GM18498 (cell line): ENCODE results near the gene FAM20C.

Experiments used
- ATAC-seq: cut with Tn5 transposase; IDR thresholded peaks from one replicate; pipeline ENCODE4 v1.9.1; 2021; ENCODE audit warnings: mild to moderate bottlenecking, moderate library complexity; ENCODE audit not compliant: unreplicated experiment

The FAM20C gene

DNA sequence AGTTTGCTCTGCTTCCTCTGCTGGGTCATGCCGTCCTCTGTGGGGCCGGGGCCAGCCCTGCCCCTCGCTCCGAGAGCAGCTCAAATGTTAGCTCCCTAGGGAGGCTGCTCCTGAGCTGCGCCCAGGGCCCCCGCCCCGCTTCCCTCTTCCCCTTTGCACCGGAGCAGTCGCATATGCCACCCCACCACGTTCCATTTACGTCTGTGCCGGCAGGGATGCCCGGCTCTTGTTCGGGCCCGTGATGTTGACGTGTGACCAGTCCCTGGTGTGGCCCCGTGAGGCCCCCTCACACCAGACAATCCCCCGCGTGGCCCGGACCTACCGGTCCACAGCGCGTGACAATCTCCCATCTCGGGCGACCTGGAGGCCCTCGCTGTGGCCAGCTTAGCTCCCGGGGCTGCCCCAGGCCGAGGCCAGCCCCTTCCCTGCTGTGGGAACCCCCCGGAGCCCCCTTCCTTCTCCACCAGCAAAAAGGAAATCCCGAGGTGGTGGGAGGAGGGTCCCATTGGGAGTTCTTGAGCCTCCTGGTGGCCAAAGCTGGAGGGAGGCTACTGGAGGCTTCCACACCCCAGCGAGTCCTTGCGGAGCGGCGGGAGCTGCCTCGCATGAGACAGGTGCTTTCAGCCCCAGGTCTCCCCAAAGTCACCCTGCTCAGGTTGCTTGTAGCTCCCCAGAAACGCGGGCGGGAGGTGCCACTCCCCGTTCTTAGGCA lies 15.2 kb downstream of the FAM20C start:
- no peak for ATAC-seq

- no peak for ATAC-seq
Measured at GRCh38 chr7:208130-208673, 15.8 kb downstream of the FAM20C start.

- ATAC-seq: no peak
Measured at GRCh38 chr7:208816-209215, 16.4 kb downstream of the FAM20C start.

GRCh38 chr7:209416-209815 lies 17.0 kb downstream of the FAM20C start:
- no peak for ATAC-seq

DNA sequence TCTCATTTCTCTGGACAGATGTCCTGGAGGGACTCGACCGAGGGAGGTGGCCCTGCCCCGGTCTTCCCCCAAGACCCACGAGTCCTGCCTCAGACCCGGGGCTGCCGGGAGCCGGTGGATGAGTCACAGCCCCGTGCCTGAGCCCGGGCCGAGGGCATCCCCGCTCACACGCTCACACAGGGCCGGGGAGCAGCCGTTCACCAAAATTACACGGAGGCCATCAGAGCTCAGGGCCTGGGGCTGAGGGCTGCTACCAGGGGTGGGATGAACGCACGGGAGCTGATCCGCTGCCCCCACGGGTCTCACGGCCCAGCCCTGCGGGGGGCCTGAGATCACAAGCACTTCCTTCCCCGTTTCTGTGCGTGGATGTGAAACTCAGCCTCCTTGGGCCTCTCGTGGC lies 17.5 kb downstream of the FAM20C start:
- ATAC-seq: no peak

- no peak for ATAC-seq
Measured at GRCh38 chr7:210401-210925, 18.1 kb downstream of the FAM20C start.

DNA sequence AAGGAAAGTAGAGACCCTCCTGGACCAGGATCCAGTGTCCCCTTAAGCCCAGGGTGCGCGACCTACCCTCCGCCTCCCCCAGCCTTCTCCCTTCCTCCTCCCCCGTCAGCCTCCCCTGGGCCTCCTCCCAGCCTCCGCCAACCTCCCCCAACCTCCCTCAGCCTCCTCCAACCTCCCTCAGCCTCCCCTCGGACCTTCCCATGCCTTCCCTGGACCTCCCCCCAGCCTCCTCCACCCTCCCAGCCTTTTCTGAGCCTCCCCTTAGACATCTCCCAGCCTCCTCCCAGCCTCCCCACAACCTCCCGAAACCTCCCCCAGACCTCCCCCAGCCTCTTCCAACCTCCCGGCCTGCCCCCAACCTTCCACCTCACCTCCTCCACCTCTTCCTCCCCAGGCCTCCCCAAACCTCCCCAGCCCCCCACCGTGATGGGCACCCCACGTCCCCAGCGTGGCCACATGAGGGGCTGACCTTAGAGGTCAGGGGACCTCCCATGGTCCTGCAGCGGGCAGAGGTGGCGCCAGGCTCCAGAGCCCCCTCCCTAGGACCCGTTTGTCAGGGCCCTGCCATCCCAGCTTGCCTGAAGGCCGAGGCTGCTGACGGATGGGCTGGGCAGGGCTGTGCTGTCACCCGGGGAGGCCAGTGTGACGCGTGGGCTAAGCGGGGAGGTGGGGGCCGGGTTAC lies 18.8 kb downstream of the FAM20C start:
- ATAC-seq: no peak

DNA sequence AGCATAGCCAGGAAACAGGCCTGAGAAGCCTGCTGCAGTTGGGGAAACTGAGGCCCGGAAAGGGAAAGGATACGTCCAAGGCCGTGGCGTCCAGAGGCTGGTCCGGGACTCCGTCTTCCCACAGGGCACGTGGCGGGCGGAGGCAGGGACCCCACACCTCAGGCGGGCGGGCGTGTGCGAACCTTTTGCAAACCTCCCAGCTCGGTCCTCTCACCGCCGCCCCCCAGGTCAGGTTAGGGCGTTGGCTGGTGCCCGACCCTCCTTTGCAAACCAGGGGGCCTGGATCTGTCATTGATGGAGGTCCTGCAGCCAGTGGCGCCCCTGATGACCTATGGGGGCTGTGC lies 19.3 kb downstream of the FAM20C start:
- ATAC-seq: no peak

- no peak for ATAC-seq
Measured at GRCh38 chr7:212754-213153, 20.4 kb downstream of the FAM20C start.

GRCh38 chr7:213324-213993 lies 21.1 kb downstream of the FAM20C start:
- ATAC-seq: no peak

GRCh38 chr7:214410-215212 lies 22.2 kb downstream of the FAM20C start:
- ATAC-seq: no peak

- ATAC-seq: no peak
Measured at GRCh38 chr7:216360-217300, 24.3 kb downstream of the FAM20C start.

DNA sequence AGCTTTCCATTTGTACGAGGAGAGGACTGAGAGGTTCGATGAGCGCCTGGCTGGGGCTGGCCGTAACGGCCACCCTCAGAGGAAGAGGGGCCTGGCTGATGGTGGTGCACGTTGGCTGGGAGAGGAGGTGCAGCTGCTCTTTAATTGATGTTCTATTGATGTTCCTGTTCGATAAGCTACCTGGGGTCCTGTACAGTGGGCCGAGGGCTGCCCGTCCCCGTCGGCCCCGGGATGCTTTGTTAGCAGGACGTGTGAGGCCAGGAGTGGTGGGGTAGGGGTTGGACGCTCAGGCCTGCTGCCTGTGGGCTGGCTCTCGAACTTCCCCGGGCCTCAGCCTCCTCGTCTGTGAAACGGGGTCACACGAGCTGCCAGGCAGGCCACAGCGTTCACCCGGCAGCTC lies 25.4 kb downstream of the FAM20C start:
- no peak for ATAC-seq

DNA sequence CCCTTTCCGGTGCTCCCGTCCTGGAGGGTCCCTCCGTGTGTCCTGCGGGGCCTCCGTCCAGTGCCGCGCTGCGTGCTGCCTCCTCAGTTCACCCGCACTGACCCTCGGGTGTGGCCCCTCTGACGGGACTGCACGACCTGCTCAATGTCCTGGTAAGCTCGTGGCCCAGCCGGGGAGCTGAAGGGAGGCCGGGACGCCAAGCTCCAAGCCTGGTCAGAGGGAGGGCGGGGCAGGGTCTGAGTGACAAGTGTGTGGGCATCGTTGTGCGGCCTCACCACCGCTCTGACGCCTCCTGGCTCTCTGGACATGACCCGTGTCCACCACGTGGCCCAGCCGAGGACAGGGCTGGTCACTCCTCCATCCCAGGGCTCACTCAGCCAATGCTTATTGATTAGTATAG lies 25.9 kb downstream of the FAM20C start:
- no peak for ATAC-seq

GRCh38 chr7:218896-219580 lies 26.7 kb downstream of the FAM20C start:
- no peak for ATAC-seq

DNA sequence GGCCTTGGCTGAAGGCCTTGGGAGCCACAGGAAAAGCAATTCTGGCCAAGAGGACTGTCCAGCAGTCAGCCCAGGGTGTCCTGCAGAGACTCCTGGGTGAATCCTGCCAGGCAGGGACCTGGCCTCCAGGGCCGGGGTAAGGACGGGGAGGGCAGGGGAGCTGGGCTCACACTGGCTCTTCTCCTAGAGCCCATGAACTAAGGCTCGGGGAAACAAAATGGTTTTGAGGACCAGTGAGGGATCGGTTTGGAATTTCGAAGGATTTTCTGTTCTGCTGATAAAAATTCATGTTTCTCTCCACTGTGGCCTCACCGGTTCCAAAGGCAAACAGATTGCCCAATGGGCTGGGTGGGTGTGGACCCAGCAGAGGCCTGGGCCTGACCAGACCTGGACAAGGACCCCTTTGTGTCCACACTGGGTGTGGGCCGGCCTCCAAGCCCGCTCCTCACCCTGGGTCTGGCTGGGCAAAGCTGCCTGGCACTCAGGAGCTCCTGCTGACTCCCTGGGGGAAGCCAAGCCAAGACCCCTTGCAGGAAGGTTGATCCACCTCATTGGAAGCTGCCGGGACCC lies 27.3 kb downstream of the FAM20C start:
- ATAC-seq: no peak

GRCh38 chr7:220151-220841 lies 27.9 kb downstream of the FAM20C start:
- no peak for ATAC-seq

- ATAC-seq: no peak
Measured at GRCh38 chr7:221978-222715, 29.8 kb downstream of the FAM20C start.
